IMR-90 (cell line): Measurements from ENCODE around the gene NKX6-2. TPM values are rescaled to one million over a fixed set of nuclear protein-coding genes. Genes with fewer than 3 reads are reported as not detected.

Source experiments
- ATAC-seq: fragments of 200-7000 bp; cut with Tn5 transposase; 2 replicates; pipeline ENCODE4 v1.9.1; 2020; ENCODE audit warnings: low read depth, mild to moderate bottlenecking, moderate library complexity
- BruUV-seq: library from RNA; stranded (reverse); fragments of 400-500 nt; replicated peaks from 2 replicates; lab custom pipeline; 2021; lab: Mats Ljungman, UMichigan
- CTCF ChIA-PET: fragments of 300-600 bp; formaldehyde crosslinking; extraction: SDS; loops from one replicate; lab custom pipeline; 2021; ENCODE audit warnings: antibody characterized with exemption; lab: Yijun Ruan, JAX
- POLR2A ChIA-PET: fragments of 300-600 bp; sonication (Branson Sonifier 250); formaldehyde crosslinking; loops from one replicate; lab custom pipeline; 2022; ENCODE audit warnings: antibody characterized with exemption; ENCODE audit not compliant: unreplicated experiment; lab: Charles Lee
- DNase-seq: peaks from one replicate; pipeline ENCODE4 v3.0.0; 2013
- H2AFZ ChIP-seq: replicated peaks from 2 replicates; pipeline ENCODE3; 2013; ENCODE audit warnings: low read length, mild to moderate bottlenecking; ENCODE audit not compliant: poor library complexity
- H2AK5ac ChIP-seq: 2 replicates; pipeline ENCODE4 v1.6.1; 2013; ENCODE audit warnings: low read depth, low read length, inconsistent platforms
- H2AK9ac ChIP-seq: replicated peaks from 2 replicates; pipeline ENCODE3; 2013; ENCODE audit warnings: mild to moderate bottlenecking, low read depth, low read length, moderate library complexity; ENCODE audit not compliant: poor library complexity
- H2BK120ac ChIP-seq: 2 replicates; pipeline ENCODE4 v1.6.1; 2013; ENCODE audit warnings: low read depth, low read length, inconsistent platforms
- H2BK15ac ChIP-seq: 3 replicates; pipeline ENCODE4 v1.6.1; 2013; ENCODE audit warnings: low read depth, low read length, inconsistent platforms
- H2BK20ac ChIP-seq: 2 replicates; pipeline ENCODE4 v1.6.1; 2013; ENCODE audit warnings: low read depth, mild to moderate bottlenecking, inconsistent platforms, low read length, moderate library complexity
- H2BK5ac ChIP-seq: 2 replicates; pipeline ENCODE4 v1.6.1; 2013; ENCODE audit warnings: mild to moderate bottlenecking, low read depth, low read length, inconsistent platforms; ENCODE audit not compliant: poor library complexity, severe bottlenecking
- H3K14ac ChIP-seq: replicated peaks from 2 replicates; pipeline ENCODE4 v1.6.1; 2013; ENCODE audit warnings: low read depth, low read length, inconsistent platforms
- H3K18ac ChIP-seq: 2 replicates; pipeline ENCODE4 v1.6.1; 2013; ENCODE audit warnings: low read depth, low read length, control low read depth
- H3K23ac ChIP-seq: 2 replicates; pipeline ENCODE4 v1.6.1; 2013; ENCODE audit warnings: low read depth, low read length, inconsistent platforms
- H3K27ac ChIP-seq: 2 replicates; pipeline ENCODE4 v1.5.1; 2013; ENCODE audit warnings: mild to moderate bottlenecking, control low read depth, low read length; ENCODE audit not compliant: insufficient read depth
- H3K27me3 ChIP-seq: 2 replicates; pipeline ENCODE4 v1.6.1; 2013; ENCODE audit warnings: low read length; ENCODE audit not compliant: control insufficient read depth, insufficient read depth
- H3K36me3 ChIP-seq: 2 replicates; pipeline ENCODE4 v1.6.1; 2013; ENCODE audit warnings: low read length, mixed read lengths; ENCODE audit not compliant: control insufficient read depth, insufficient read depth
- H3K4ac ChIP-seq: 2 replicates; pipeline ENCODE4 v1.6.1; 2013; ENCODE audit warnings: low read depth, low read length, inconsistent platforms
- H3K4me1 ChIP-seq: 2 replicates; pipeline ENCODE4 v1.6.1; 2013; ENCODE audit warnings: low read length, mixed read lengths; ENCODE audit not compliant: control insufficient read depth, insufficient read depth
- H3K4me2 ChIP-seq: 2 replicates; pipeline ENCODE4 v1.6.1; 2013; ENCODE audit warnings: low read depth, mild to moderate bottlenecking, control low read depth, low read length, moderate library complexity
- H3K4me3 ChIP-seq: 2 replicates; pipeline ENCODE4 v1.5.1; 2013; ENCODE audit warnings: low read depth, mild to moderate bottlenecking, control low read depth, low read length, moderate library complexity; ENCODE audit not compliant: insufficient read depth
- H3K56ac ChIP-seq: 2 replicates; pipeline ENCODE4 v1.6.1; 2013; ENCODE audit warnings: low read length, inconsistent platforms; ENCODE audit not compliant: insufficient read depth; ENCODE audit errors: extremely low read depth
- H3K79me1 ChIP-seq, 2 experiments: 2 replicates each; pipeline ENCODE4 v1.6.1; 2013; ENCODE audit warnings: low read length in 2 of 2, inconsistent platforms in 1 of 2, low read depth in 1 of 2
- H3K9ac ChIP-seq: 2 replicates; pipeline ENCODE4 v1.6.1; 2013; ENCODE audit warnings: low read depth, low read length, control low read depth
- H3K9me1 ChIP-seq: 2 replicates; pipeline ENCODE4 v1.6.1; 2013; ENCODE audit warnings: low read length, inconsistent platforms; ENCODE audit not compliant: insufficient read depth
- H3K9me3 ChIP-seq: 2 replicates; pipeline ENCODE4 v1.6.1; 2013; ENCODE audit warnings: low read length; ENCODE audit not compliant: control insufficient read depth, insufficient read depth
- H4K20me1 ChIP-seq: 2 replicates; pipeline ENCODE4 v1.6.1; 2013; ENCODE audit warnings: low read length, inconsistent platforms; ENCODE audit not compliant: insufficient read depth
- H4K5ac ChIP-seq: 2 replicates; pipeline ENCODE4 v1.6.1; 2013; ENCODE audit warnings: mild to moderate bottlenecking, low read depth, low read length, control low read depth
- H4K8ac ChIP-seq, 2 experiments: 2 replicates each; pipeline ENCODE4 v1.6.1; 2013; ENCODE audit warnings: low read depth in 2 of 2, low read length in 2 of 2, control low read depth in 1 of 2, inconsistent platforms in 1 of 2
- H4K91ac ChIP-seq: 2 replicates; pipeline ENCODE4 v1.6.1; 2013; ENCODE audit warnings: low read depth, low read length, inconsistent platforms; ENCODE audit not compliant: insufficient read depth
- BHLHE40 ChIP-seq: fragments of 150-350 bp; IDR thresholded peaks from 2 replicates; pipeline ENCODE4 v1.6.1; 2016; ENCODE audit warnings: mild to moderate bottlenecking, low read depth, low read length
- CEBPB ChIP-seq: IDR thresholded peaks from 2 replicates; pipeline ENCODE4 v1.6.1; 2012; ENCODE audit warnings: low read depth, low read length, improper control_type of control experiment
- CHD1 ChIP-seq: IDR thresholded peaks from 2 replicates; pipeline ENCODE4 v1.6.1; 2012; ENCODE audit warnings: low read depth, low read length, improper control_type of control experiment
- ELK1 ChIP-seq: fragments of 150-350 bp; IDR thresholded peaks from 2 replicates; pipeline ENCODE4 v1.6.1; 2016; ENCODE audit warnings: low read depth, mild to moderate bottlenecking, low read length, moderate library complexity, borderline replicate concordance
- MAFK ChIP-seq: IDR thresholded peaks from 2 replicates; pipeline ENCODE4 v1.6.1; 2012; ENCODE audit warnings: low read depth, low read length, improper control_type of control experiment
- MAZ ChIP-seq: IDR thresholded peaks from 2 replicates; pipeline ENCODE4 v1.6.1; 2012; ENCODE audit warnings: low read depth, mild to moderate bottlenecking, low read length, improper control_type of control experiment, moderate library complexity, borderline replicate concordance
- MXI1 ChIP-seq: IDR thresholded peaks from 2 replicates; pipeline ENCODE4 v1.6.1; 2012; ENCODE audit warnings: low read depth, mild to moderate bottlenecking, low read length, moderate library complexity, borderline replicate concordance
- RAD21 ChIP-seq: IDR thresholded peaks from 2 replicates; pipeline ENCODE4 v1.6.1; 2012; ENCODE audit warnings: low read length, improper control_type of control experiment
- RCOR1 ChIP-seq: IDR thresholded peaks from 2 replicates; pipeline ENCODE4 v1.6.1; 2012; ENCODE audit warnings: mild to moderate bottlenecking, low read length, improper control_type of control experiment; ENCODE audit not compliant: insufficient replicate concordance
- WGBS, 2 experiments: methylation state at CpG; one replicate each; pipeline versions ENCODE4 v1.1.5 to v1.1.7; 2013; ENCODE audit warnings: missing lambda C conversion rate in 2 of 2; ENCODE audit not compliant: insufficient read length in 1 of 2; ENCODE audit errors: extremely low coverage in 2 of 2; 5-methylcytosine and 5-hydroxymethylcytosine counted together
- dilution Hi-C: fragments of 300-500 bp; cut with HindIII; formaldehyde crosslinking; loops from one replicate; pipeline ENCODE4 v1.14.3; 2018; ENCODE audit warnings: low sequenced_read_pairs; ENCODE audit not compliant: unreplicated experiment
- in situ Hi-C: fragments of 300-500 bp; cut with MboI; formaldehyde crosslinking; loops from 3 replicates; pipeline ENCODE4 v1.14.3; 2019; ENCODE audit warnings: low sequenced_read_pairs, inconsistent platforms, mixed read lengths
- intact Hi-C: fragments of 100-400 bp; cut with micrococcal nuclease; formaldehyde crosslinking; loops from 2 replicates; pipeline ENCODE4 v1.10.0; 2022
- polyA plus RNA-seq, 3 experiments: library from polyadenylated mRNA; depleted of rRNA; stranded (reverse); fragments of >200 nt; gene quantifications; 2 replicates each; pipeline ENCODE4 v1.2.3, GENCODE V29; 2012; ENCODE audit warnings: low replicate concordance in 1 of 3
- total RNA-seq: library from RNA; depleted of rRNA; stranded (reverse); fragments of >200 nt; gene quantifications from 2 replicates; pipeline ENCODE4 v1.2.3, GENCODE V29; 2012

Gene NKX6-2
- total and polyA plus RNA-seq, 2 of the 4 experiments (the other 2 are of a cell fraction): not detected

- Histone ChIP-seq H3K36me3 (peaks cover 6% of the 10 kb centered on the region), H3K56ac (no peak overlapping the region), H3K4me1 (no peaks in the 10 kb centered on the region), H3K9me3 (no peaks in the 10 kb centered on the region), H3K18ac (no peak overlapping the region), H3K27me3 (no peaks in the 10 kb centered on the region), H2AFZ (no peak overlapping the region), H2AK9ac (no peak overlapping the region), H2AK5ac (no peak overlapping the region), H2BK120ac (no peak overlapping the region), H3K4ac (no peak overlapping the region), H4K20me1 (peaks cover 3% of the 10 kb centered on the region; the same call in 1 of the 2 replicates), H4K8ac (no peak overlapping the region), H4K91ac (no peak overlapping the region), H3K9ac (no peak overlapping the region), H3K23ac (no peak overlapping the region), H4K5ac (no peak overlapping the region), H2BK15ac (no peak overlapping the region), H3K4me3 (no peak overlapping the region), H2BK5ac (no peak overlapping the region), H3K9me1 (no peaks in the 10 kb centered on the region), H3K27ac (no peak overlapping the region), H3K4me2 (no peak overlapping the region), H3K14ac (no peak overlapping the region), H2BK20ac (no peak overlapping the region), H3K79me1 (no peaks in the 10 kb centered on the region)
- intact Hi-C loops (no loop called here), dilution Hi-C loops (no loop called here), in situ Hi-C loops (loop anchor here (10.0 kb wide), 1 partner anchor 123 kb away; no protein-coding TSS in a partner anchor)
- POLR2A ChIA-PET: no interaction called here
- no peak for DNase-seq
- WGBS, 2 experiments: 100% methylated on average over 1 of the region's 14 CpGs; no CpG with 5 or more reads in 1 of the 2 experiments
- TF ChIP-seq MAFK: no peak
- TF ChIP-seq MXI1: no peak
- no peak for TF ChIP-seq CHD1
- no peak for TF ChIP-seq CEBPB
- TF ChIP-seq RCOR1: no peak
- no peak for TF ChIP-seq RAD21
- TF ChIP-seq BHLHE40: no peak
- TF ChIP-seq MAZ: no peak
- no peak for TF ChIP-seq ELK1
- ATAC-seq: no peak
- BruUV-seq: no TSS peak
- CTCF ChIA-PET: no interaction called here
Measured at GRCh38 chr10:132777441-132777840, 8.5 kb downstream of the NKX6-2 start.
